GM18499 (cell line): ENCODE results near the gene CEP95.
"Not testable (repeated sequence)": the region's sequence is repeated elsewhere in the genome, so short reads cannot be mapped to it uniquely, and the experiment has no call there.

ENCODE experiments used
- ATAC-seq: cut with Tn5 transposase; IDR thresholded peaks from one replicate; pipeline ENCODE4 v1.9.1; 2021; ENCODE audit warnings: moderate number of reproducible peaks; ENCODE audit not compliant: insufficient read depth, unreplicated experiment

CEP95 gene

DNA sequence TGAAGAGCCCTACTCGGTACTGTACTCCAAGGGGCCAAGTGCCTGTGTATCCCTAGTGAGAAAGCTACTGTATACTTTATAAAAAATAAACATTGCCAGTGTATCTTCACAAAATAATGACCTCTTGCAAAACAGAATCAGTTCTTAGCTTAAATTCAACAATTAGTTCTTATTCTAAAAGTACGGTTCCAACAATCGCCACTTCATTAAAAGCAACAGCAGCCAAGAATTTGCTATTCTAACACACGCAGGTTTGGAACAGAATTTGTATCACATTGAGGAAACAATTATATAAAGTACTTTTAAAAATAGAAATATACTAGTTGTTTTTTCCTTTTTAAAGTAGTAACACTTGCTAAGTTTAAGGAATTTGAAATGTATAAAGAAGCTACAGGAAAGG, 48.5 kb downstream of the CEP95 start:
- ATAC-seq: no peak

DNA sequence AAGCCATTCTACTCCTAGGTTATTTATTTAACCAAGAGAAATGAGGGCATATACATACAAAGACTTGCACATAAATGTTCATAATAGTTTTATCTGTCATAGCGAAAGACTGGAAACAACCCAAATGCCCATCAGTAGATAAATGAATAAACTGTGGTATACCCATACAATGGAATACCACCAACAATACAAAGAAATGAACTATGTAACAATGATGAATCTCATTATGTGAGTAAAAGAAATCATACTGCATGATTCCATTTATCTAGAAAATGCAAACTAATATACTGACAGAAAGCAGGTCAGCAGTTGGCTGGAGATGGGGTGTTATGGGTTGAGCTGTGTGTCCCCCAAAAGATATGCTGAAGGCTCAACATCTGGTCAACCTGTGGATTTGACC, 57.3 kb downstream of the CEP95 start:
- ATAC-seq: no peak

- ATAC-seq: no peak
Observed at GRCh38 chr17:64565563-64565962, 58.8 kb downstream of the CEP95 start.

GRCh38 chr17:64571746-64572145, 65.0 kb downstream of the CEP95 start:
- ATAC-seq: no peak

- ATAC-seq: no peak
Observed at GRCh38 chr17:64572682-64573154, 65.9 kb downstream of the CEP95 start.

DNA sequence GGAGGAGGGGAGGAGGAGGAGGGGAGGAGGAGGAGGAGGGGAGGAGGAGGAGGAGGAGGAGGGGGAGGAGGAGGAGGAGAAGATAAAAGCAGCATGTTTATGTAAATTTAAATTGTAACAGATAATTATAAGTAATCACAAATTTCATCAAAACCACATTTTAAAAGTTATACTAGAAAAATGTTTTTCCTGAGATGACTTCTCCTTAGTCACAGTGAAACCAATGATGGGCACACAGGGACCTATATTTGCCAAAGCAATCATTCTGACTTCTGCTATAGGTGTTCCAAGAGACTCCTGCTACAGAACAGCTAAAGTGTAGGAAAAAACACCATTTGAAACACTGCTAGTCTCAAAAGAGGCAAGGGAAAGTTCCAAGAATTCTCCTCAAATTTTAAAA, 66.4 kb downstream of the CEP95 start:
- ATAC-seq: no peak

GRCh38 chr17:64574646-64575045, 67.9 kb downstream of the CEP95 start:
- no peak for ATAC-seq

GRCh38 chr17:64575431-64575830, 68.7 kb downstream of the CEP95 start:
- no peak for ATAC-seq

DNA sequence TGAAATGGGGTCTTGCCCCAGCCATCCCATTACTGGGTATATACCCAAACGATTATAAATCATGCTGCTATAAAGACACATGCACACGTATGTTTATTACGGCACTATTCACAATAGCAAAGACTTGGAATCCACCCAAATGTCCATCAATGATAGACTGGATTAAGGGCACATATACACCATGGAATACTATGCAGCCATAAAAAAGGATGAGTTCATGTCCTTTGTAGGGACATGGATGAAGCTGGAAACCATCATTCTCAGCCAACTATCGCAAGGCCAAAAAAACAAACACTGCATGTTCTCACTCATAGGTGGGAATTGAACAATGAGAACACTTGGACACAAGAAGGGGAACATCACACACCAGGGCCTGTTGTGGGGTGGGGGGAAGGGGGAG, 70.2 kb downstream of the CEP95 start:
- not testable (repeated sequence) for ATAC-seq

DNA sequence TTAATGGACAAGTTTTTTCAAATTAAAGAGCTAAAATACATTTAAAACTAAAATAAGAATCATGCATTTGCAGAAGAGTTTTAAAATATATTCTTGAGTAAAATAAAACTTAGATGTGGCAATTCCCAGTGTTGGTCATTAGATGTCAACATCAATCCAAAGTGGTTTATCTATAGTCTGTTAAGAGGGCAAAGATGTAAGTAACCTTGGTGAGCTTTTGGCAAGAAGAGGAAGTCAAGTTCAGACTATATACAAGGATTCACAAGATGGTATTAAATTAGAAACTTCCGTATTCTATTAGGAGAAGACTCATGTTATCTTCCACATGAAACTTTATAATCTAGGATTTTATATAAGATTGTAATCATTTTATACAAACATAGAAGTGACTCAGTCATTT, 73.1 kb downstream of the CEP95 start:
- ATAC-seq: no peak

GRCh38 chr17:64580384-64581315, 73.9 kb downstream of the CEP95 start:
- no peak for ATAC-seq

GRCh38 chr17:64583038-64583437, 76.3 kb downstream of the CEP95 start:
- ATAC-seq: no peak

- no peak for ATAC-seq
Observed at GRCh38 chr17:64585146-64585545, 78.4 kb downstream of the CEP95 start.
